MG63 (cell line): ENCODE data around the gene SV2C. TPM values are rescaled to one million over a fixed set of nuclear protein-coding genes. Genes with fewer than 3 reads are reported as not detected.
A peak's percentile ranks its signal among the peaks of the same experiment; 100 is the strongest.

Experiments used
- DNase-seq: peaks from one replicate; pipeline ENCODE4 v3.0.0-alpha.2; 2020
- H3K27me3 ChIP-seq: fragments of 250-450 bp; sonication (Bioruptor Pico); 2 replicates; pipeline ENCODE4 v1.5.1; 2020; ENCODE audit warnings: mild to moderate bottlenecking, moderate library complexity
- H3K36me3 ChIP-seq: fragments of 250-450 bp; sonication (Bioruptor Pico); 2 replicates; pipeline ENCODE4 v1.5.1; 2020; ENCODE audit warnings: mild to moderate bottlenecking, moderate library complexity
- H3K4me3 ChIP-seq: fragments of 250-450 bp; sonication (Bioruptor Pico); 2 replicates; pipeline ENCODE4 v1.5.1; 2020; ENCODE audit warnings: mild to moderate bottlenecking, moderate library complexity
- H3K9me3 ChIP-seq: fragments of 250-450 bp; sonication (Bioruptor Pico); 2 replicates; pipeline ENCODE4 v1.5.1; 2020; ENCODE audit warnings: mild to moderate bottlenecking, moderate library complexity
- total RNA-seq: library from RNA; depleted of rRNA; stranded (reverse); fragments of >200 nt; shearing (Covaris generic); gene quantifications from 2 replicates; pipeline ENCODE4 v1.2.3, GENCODE V29; 2014; ENCODE audit warnings: low replicate concordance

The SV2C gene
- total RNA-seq, 1 experiment from 2014 or later: not detected

- Histone ChIP-seq H3K9me3 (no peaks in the 10 kb centered on the region), H3K27me3 (peaks cover 10% of the 10 kb centered on the region), H3K36me3 (no peaks in the 10 kb centered on the region), H3K4me3 (peak overlapping the region; percentile 64)
- DNase-seq: peak; percentile 11
These were observed 319.2 kb downstream of the SV2C start for GRCh38 chr5:76402251-76402885.

- peak within 1 kb of the TSS; percentile 64 for H3K4me3 ChIP-seq
- H3K36me3 ChIP-seq: no peaks in the 10 kb centered on the region
- no peaks in the 10 kb centered on the region for H3K9me3 ChIP-seq
- H3K27me3 ChIP-seq: peaks cover 10% of the 10 kb centered on the region
- DNase-seq: peak; percentile 74
These were observed 319.9 kb downstream of the SV2C start, which contains the start of gene IQGAP2 for GRCh38 chr5:76402886-76403765. Gene IQGAP2, plus strand, starts transcription at chr5:76403285. Its CDS starts 261 bp downstream, at chr5:76403546.
